HG03432 (cell line): Measurements from ENCODE around the gene EIPR1.
"Not testable (repeated sequence)": the region's sequence is repeated elsewhere in the genome, so short reads cannot be mapped to it uniquely, and the experiment has no call there.

Experiments
- ATAC-seq: cut with Tn5 transposase; IDR thresholded peaks from one replicate; pipeline ENCODE4 v1.9.1; 2021; ENCODE audit warnings: mild to moderate bottlenecking, moderate library complexity; ENCODE audit not compliant: unreplicated experiment

EIPR1 gene

GRCh38 chr2:3182848-3183247, 194.8 kb downstream of the EIPR1 start:
- ATAC-seq, result no peak

GRCh38 chr2:3181416-3182010, 196.1 kb downstream of the EIPR1 start:
- ATAC-seq, result no peak

GRCh38 chr2:3180909-3181221, 196.8 kb downstream of the EIPR1 start:
- not testable (repeated sequence) for ATAC-seq

- no peak for ATAC-seq
Observed at GRCh38 chr2:3180082-3180908, 197.3 kb downstream of the EIPR1 start.

GRCh38 chr2:3179626-3180025, 198.0 kb downstream of the EIPR1 start:
- ATAC-seq, result no peak

- no peak for ATAC-seq
Observed at GRCh38 chr2:3179208-3179607, 198.4 kb downstream of the EIPR1 start.

GRCh38 chr2:3178578-3179031, 199.0 kb downstream of the EIPR1 start:
- no peak for ATAC-seq

- no peak for ATAC-seq
Observed at GRCh38 chr2:3177891-3178577, 199.6 kb downstream of the EIPR1 start.

- ATAC-seq, result no peak
Observed at GRCh38 chr2:3176869-3177255, 200.8 kb downstream of the EIPR1 start.

GRCh38 chr2:3176071-3176868, 201.3 kb downstream of the EIPR1 start:
- ATAC-seq, result no peak

GRCh38 chr2:3175568-3175955, 202.1 kb downstream of the EIPR1 start:
- no peak for ATAC-seq

- no peak for ATAC-seq
Observed at GRCh38 chr2:3174626-3175567, 202.7 kb downstream of the EIPR1 start.

GRCh38 chr2:3173031-3173430, 204.6 kb downstream of the EIPR1 start:
- ATAC-seq, result no peak

- no peak for ATAC-seq
Observed at GRCh38 chr2:3172265-3172935, 205.2 kb downstream of the EIPR1 start.

- ATAC-seq, result no peak
Observed at GRCh38 chr2:3171564-3172264, 205.9 kb downstream of the EIPR1 start.

- no peak for ATAC-seq
Observed at GRCh38 chr2:3170792-3171455, 206.7 kb downstream of the EIPR1 start.

- no peak for ATAC-seq
Observed at GRCh38 chr2:3169106-3169870, 208.3 kb downstream of the EIPR1 start.
